ENCODE data around the gene ASB15.

- TF ChIP-seq POLR2A (IDR thresholded peaks at IDR 0.05; ENCODE audit: extremely low read depth, insufficient read length) (no peak), CTCF (IDR thresholded peaks at IDR 0.05; ENCODE audit: low read depth, low read length) (no peak), MAX (IDR thresholded peaks at IDR 0.05; ENCODE audit: low read depth, low read length) (no peak)
Measured at GRCh38 chr7:123622660-123623386, 21.2 kb downstream of the ASB15 start.

Data from NB4 (cell line).